ENCODE data around the gene RAB36. TPM values are rescaled to one million over a fixed set of nuclear protein-coding genes. Genes with fewer than 3 reads are reported as not detected.

RAB36 gene
- total and polyA plus RNA-seq, 4 donors = 4.4 to 27.5 (median 9.6) TPM

DNA sequence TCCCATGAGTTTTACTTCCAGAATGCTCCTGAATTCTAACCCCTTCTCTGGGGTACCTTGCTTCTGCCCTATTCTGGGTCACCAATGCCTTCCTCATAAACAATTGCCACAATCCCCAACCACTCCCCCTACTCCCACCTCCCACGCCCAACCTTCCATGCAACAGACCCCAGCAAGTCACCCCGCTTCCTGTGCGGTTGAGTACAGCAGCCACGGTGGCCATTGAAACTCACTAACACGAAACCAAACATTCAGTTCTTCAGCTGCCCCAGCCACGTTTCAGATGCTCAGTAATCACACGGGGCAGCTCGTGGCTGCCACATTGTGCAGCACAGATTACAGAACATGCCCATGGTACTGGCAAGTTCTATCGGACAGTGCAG lies 31.4 kb downstream of the RAB36 start:
- no peak for ATAC-seq (ENCODE audit: insufficient read depth, low FRiP score)
- H3K4me1 ChIP-seq (ENCODE audit: control insufficient read depth in 5 of 5, insufficient read depth in 5 of 5, low read length in 5 of 5) = peaks cover 0 to 15% (median 2%) of the 10 kb centered on the region in 5 donors
- 86 to 91% methylated on average over 9 of the region's 9 CpGs for WGBS, 2 donors
- H3K4me3 ChIP-seq = no peak overlapping the region
- DNase-seq = no peak
- TF ChIP-seq, protein P1, sequence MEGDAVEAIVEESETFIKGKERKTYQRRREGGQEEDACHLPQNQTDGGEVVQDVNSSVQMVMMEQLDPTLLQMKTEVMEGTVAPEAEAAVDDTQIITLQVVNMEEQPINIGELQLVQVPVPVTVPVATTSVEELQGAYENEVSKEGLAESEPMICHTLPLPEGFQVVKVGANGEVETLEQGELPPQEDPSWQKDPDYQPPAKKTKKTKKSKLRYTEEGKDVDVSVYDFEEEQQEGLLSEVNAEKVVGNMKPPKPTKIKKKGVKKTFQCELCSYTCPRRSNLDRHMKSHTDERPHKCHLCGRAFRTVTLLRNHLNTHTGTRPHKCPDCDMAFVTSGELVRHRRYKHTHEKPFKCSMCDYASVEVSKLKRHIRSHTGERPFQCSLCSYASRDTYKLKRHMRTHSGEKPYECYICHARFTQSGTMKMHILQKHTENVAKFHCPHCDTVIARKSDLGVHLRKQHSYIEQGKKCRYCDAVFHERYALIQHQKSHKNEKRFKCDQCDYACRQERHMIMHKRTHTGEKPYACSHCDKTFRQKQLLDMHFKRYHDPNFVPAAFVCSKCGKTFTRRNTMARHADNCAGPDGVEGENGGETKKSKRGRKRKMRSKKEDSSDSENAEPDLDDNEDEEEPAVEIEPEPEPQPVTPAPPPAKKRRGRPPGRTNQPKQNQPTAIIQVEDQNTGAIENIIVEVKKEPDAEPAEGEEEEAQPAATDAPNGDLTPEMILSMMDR (IDR thresholded peaks at IDR 0.05; ENCODE audit: control extremely low read depth, extremely low read depth) = no peak
- H3K27me3 ChIP-seq (ENCODE audit: control insufficient read depth in 3 of 3, insufficient read depth in 3 of 3, low read length in 2 of 3) = no peaks in the 10 kb centered on the region
- peaks cover 0 to 6% (median 2%) of the 10 kb centered on the region in 4 donors for H3K9me3 ChIP-seq (ENCODE audit: control insufficient read depth in 4 of 4, insufficient read depth in 3 of 4, low read length in 3 of 4)
- no peaks in the 10 kb centered on the region for H3K36me3 ChIP-seq (ENCODE audit: control insufficient read depth in 4 of 4, insufficient read depth in 4 of 4, low read length in 4 of 4)
- no peak overlapping the region for H3K9ac ChIP-seq (ENCODE audit: insufficient read depth in 1 of 2, low read length in 2 of 2)
- H3K27ac ChIP-seq (ENCODE audit: low read depth in 1 of 2, low read length in 1 of 2) = no peak overlapping the region

DNA sequence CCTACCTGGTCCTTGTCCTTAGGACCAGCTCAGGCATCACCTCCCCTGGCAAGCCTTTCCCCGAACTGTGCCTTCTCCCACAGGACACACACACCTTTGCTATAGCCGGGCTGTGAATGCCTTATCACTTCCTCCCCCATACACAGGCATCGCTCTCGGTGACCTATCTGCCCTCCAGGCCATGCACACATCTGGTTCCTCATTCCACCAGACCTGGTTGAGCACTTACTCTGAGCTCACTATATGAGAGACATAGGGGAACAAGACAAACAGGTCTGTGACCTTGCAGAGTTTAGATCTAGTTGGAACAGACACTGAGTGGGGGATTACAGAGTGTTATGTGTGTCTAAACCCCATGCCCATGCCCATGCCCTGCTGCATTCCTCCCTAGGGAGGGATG lies 31.9 kb downstream of the RAB36 start:
- Histone ChIP-seq H3K9ac (ENCODE audit: insufficient read depth in 1 of 2, low read length in 2 of 2) (no peak overlapping the region), H3K4me3 (no peak overlapping the region), H3K36me3 (ENCODE audit: control insufficient read depth in 4 of 4, insufficient read depth in 4 of 4, low read length in 4 of 4) (no peaks in the 10 kb centered on the region), H3K27me3 (ENCODE audit: control insufficient read depth in 3 of 3, insufficient read depth in 3 of 3, low read length in 2 of 3) (no peaks in the 10 kb centered on the region), H3K9me3 (ENCODE audit: control insufficient read depth in 4 of 4, insufficient read depth in 3 of 4, low read length in 3 of 4) (peaks cover 0 to 6% (median 2%) of the 10 kb centered on the region in 4 donors), H3K4me1 (ENCODE audit: control insufficient read depth in 5 of 5, insufficient read depth in 5 of 5, low read length in 5 of 5) (peaks cover 0 to 21% (median 4%) of the 10 kb centered on the region in 5 donors), H3K27ac (ENCODE audit: low read depth in 1 of 2, low read length in 1 of 2) (no peak overlapping the region)
- ATAC-seq (ENCODE audit: insufficient read depth, low FRiP score) (no peak), DNase-seq (no peak)
- 52 to 72% methylated on average over 4 of the region's 4 CpGs for WGBS, 2 donors
- TF ChIP-seq, protein P1 (IDR thresholded peaks at IDR 0.05; ENCODE audit: control extremely low read depth, extremely low read depth) = no peak

DNA sequence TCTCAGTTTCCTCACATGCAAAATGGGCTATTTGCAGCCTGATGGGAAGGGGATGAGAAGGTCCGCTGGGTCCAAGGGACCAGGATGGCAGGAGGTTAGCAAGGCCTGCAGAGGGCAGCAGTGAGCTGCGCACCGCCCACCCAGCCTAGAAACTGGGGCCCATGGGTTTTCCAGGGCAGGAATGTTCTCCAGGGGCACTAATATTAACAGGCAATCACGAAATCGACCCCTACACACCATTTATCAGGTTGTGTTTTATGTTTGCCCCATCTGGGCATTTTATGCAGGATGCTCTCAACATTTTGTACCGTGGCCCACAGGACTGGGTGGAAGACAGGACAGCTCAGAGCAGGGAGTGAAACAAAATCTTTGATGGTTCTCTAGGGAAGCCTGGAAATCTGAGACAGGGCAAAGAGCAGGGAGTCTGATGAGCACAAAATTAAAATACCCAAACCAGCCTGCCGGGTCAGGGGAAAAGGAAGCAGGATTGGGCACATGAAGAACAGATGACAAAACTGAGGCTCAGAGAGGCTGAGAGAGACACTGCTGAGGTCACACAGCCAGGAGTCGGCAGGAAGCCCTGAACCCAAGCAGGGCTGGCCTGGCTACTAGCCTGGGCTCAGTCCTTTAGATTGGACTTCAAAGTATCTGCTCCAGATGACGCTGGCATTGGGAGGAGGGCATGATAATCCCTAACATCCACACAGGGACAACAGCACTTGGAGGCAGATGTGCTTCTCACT lies 33.4 kb downstream of the RAB36 start:
- 32 to 38% methylated on average over 9 of the region's 9 CpGs for WGBS, 2 donors
- TF ChIP-seq, protein P1 (IDR thresholded peaks at IDR 0.05; ENCODE audit: control extremely low read depth, extremely low read depth) = peak; percentile 97
- Histone ChIP-seq H3K4me3 (no peak overlapping the region), H3K27ac (ENCODE audit: low read depth in 1 of 2, low read length in 1 of 2) (peak overlapping the region in 1 of 2 donors; percentile 11), H3K27me3 (ENCODE audit: control insufficient read depth in 3 of 3, insufficient read depth in 3 of 3, low read length in 2 of 3) (no peaks in the 10 kb centered on the region), H3K36me3 (ENCODE audit: control insufficient read depth in 4 of 4, insufficient read depth in 4 of 4, low read length in 4 of 4) (no peaks in the 10 kb centered on the region), H3K9me3 (ENCODE audit: control insufficient read depth in 4 of 4, insufficient read depth in 3 of 4, low read length in 3 of 4) (peaks cover 0 to 6% (median 2%) of the 10 kb centered on the region in 4 donors), H3K4me1 (ENCODE audit: control insufficient read depth in 5 of 5, insufficient read depth in 5 of 5, low read length in 5 of 5) (peaks cover 3 to 35% (median 9%) of the 10 kb centered on the region in 5 donors), H3K9ac (ENCODE audit: insufficient read depth in 1 of 2, low read length in 2 of 2) (no peak overlapping the region)
- peak; percentile 74 to 79 (median 75) for DNase-seq
- ATAC-seq (ENCODE audit: insufficient read depth, low FRiP score) = peak; percentile 57

All from lung (tissue), 12 donors.